Measurements from ENCODE around the gene PLA2G4E.

DNA sequence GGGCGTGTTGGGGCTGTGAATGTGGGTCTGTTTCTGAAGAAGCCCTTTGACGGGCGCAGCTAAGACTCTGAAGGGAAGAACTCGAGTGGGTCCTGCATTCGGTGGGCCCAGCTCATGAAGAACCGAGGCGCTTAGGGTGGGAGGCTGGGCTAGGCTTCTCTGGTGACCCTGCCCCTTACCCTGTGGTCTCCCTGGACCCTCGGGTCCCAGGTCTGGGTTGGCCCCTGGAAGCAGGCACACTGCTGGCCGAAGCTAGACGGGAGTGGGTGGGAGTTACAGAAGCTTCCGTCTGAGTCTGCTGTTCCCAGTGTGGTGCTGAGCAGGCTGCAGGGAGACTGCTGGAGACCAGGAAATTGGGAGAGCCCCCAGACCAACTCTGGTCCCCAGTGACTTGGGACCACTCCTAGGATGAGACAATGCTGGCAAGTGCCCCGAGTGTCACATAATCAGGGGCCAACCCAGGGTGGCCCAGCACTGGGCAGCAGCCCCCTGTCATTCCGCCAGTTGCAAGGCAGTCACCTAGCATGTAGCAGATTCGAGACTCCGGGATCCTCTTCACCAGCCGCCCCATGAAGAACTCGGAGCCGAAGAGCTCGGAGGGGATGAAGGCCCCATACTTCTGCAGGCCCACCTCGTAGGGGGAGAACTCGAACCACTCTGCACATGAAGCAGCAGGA is 31.8 kb downstream of the PLA2G4E start:
- TF ChIP-seq, protein P1, sequence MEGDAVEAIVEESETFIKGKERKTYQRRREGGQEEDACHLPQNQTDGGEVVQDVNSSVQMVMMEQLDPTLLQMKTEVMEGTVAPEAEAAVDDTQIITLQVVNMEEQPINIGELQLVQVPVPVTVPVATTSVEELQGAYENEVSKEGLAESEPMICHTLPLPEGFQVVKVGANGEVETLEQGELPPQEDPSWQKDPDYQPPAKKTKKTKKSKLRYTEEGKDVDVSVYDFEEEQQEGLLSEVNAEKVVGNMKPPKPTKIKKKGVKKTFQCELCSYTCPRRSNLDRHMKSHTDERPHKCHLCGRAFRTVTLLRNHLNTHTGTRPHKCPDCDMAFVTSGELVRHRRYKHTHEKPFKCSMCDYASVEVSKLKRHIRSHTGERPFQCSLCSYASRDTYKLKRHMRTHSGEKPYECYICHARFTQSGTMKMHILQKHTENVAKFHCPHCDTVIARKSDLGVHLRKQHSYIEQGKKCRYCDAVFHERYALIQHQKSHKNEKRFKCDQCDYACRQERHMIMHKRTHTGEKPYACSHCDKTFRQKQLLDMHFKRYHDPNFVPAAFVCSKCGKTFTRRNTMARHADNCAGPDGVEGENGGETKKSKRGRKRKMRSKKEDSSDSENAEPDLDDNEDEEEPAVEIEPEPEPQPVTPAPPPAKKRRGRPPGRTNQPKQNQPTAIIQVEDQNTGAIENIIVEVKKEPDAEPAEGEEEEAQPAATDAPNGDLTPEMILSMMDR (IDR thresholded peaks at IDR 0.05): no peak
- TF ChIP-seq POLR2A (IDR thresholded peaks at IDR 0.05): no peak
